BJ (cell line): ENCODE measurements around the gene SKIL. TPM values are rescaled to one million over a fixed set of nuclear protein-coding genes. Genes with fewer than 3 reads are reported as not detected.

Experiments used
- CTCF ChIA-PET: fragments of 350-600 bp; formaldehyde crosslinking; extraction: SDS; loops from one replicate; lab custom pipeline; 2021; ENCODE audit warnings: antibody characterized with exemption, inconsistent platforms; lab: Yijun Ruan, JAX
- POLR2A ChIA-PET: fragments of 300-600 bp; sonication (Branson Sonifier 250); formaldehyde crosslinking; extraction: SDS; loops from one replicate; lab custom pipeline; 2021; ENCODE audit warnings: antibody characterized with exemption; lab: Charles Lee
- DNase-seq: peaks from one replicate; pipeline ENCODE4 v3.0.0-alpha.2; 2011; ENCODE audit warnings: low read depth
- H3K27me3 ChIP-seq: 2 replicates; pipeline ENCODE4 v1.6.0; 2011; ENCODE audit warnings: low read length; ENCODE audit not compliant: control insufficient read depth, insufficient read depth
- H3K36me3 ChIP-seq: 2 replicates; pipeline ENCODE4 v1.5.1; 2011; ENCODE audit warnings: low read length; ENCODE audit not compliant: control insufficient read depth, insufficient read depth
- H3K4me3 ChIP-seq: 2 replicates; pipeline ENCODE4 v1.5.1; 2011; ENCODE audit warnings: low read depth, mild to moderate bottlenecking, control low read depth, low read length
- CTCF ChIP-seq: IDR thresholded peaks from 2 replicates; pipeline ENCODE4 v1.5.1; 2011; ENCODE audit warnings: low read depth, mild to moderate bottlenecking, control low read depth, inconsistent platforms, low read length, moderate library complexity; ENCODE audit not compliant: insufficient read depth
- polyA minus RNA-seq: library from RNA; depleted of rRNA, polyadenylated mRNA; stranded (reverse); fragments of >200 nt; gene quantifications from 2 replicates; pipeline ENCODE4 v1.2.3, GENCODE V29; 2011; rRNA and poly(A)+ RNA removed
- polyA plus RNA-seq: library from polyadenylated mRNA; depleted of rRNA; stranded (reverse); fragments of >200 nt; gene quantifications from 2 replicates; pipeline ENCODE4 v1.2.3, GENCODE V29; 2011; rRNA removed

SKIL gene
- polyA plus RNA-seq (9.7 and 18.1 TPM in 2 replicates), polyA minus RNA-seq (33.0 and 35.2 TPM in 2 replicates)

DNA sequence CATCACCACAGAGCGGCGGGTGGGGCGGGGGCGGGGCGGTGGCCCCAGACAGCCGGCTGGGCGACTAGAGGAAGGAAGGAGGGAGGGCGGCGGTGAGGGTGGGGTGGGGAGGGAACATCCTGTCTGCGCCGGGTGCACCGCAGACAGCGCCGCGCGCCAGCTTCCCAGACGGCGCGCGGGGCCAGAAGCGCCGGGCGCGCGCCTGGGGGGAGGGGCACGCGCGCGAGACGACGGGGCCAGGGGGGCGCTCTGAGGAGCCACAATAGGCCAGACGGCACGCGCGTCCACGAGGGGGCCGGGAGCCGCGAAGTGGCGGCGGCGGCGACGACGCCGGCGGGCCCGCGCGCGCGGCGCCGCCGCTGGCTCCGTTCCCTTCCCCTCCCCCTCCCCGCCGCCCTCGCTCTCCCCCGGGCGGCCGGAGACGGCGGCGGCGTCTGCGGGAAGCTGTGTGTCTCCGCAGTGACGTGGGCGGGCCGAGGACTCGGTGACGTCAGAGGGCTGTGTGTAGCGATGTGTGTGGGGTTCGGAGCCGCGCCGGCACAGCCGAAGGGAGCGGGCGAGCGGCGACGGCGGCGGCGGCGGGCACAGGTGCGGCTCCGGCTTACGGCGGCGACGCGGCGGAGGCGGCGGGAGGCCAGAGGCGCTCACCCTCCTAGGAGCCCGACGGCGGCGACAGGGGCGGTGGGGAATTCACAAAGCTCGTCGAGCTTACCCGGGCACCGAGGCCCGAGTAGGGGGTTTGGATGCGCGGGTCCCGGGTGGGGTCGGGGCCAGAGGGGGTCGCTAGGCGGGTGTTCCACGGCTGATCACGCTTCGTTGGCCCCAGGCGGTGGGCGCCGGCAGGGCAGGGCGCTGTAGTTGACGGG is at the start of gene SKIL:
TSS of gene SKIL (plus strand) at position 540 of the 866 bp plus-strand sequence. CDS start 2,617 bp downstream, outside the sequence.
- ChIA-PET CTCF (interaction anchor here (0.6 to 1.4 kb wide), 6 partner anchors 12 to 512 kb away, joined by 3 to 5 read pairs (median 4); no protein-coding TSS in a partner anchor), POLR2A (interaction anchor here (0.5 to 0.6 kb wide), 3 partner anchors 11 to 177 kb away, joined by 4 to 5 read pairs (median 5); no protein-coding TSS in a partner anchor)

DNA sequence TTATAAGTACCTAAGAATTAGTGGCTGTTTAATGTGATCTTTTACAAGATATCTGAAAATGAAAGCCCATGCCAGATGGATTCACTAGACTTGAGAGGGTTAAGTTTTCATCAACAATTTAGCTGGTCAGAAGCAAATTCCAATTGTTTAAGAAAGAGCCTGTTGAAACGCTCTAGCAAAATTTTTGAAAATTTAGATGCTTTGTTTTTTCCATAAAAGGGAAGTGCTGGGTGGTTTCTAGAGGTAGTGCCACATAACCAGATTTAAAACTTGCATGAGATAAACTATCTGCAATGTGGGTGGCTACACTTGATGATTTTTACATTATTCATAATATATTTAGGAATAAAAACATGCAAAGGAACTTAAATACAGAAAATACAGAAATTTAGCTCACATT is 48.5 kb upstream of the SKIL start:
- Histone ChIP-seq H3K27me3 (no peaks in the 10 kb centered on the region), H3K4me3 (no peak overlapping the region), H3K36me3 (no peaks in the 10 kb centered on the region)
- POLR2A ChIA-PET = no interaction called here
- no peak for TF ChIP-seq CTCF
- DNase-seq = no peak
- CTCF ChIA-PET = interaction anchor here (0.9 to 4.1 kb wide), 8 partner anchors 19 to 539 kb away, joined by 3 to 24 read pairs (median 8); no protein-coding TSS in a partner anchor

More for the DNA sequence above, at the start of gene SKIL:
- H3K36me3 ChIP-seq = no peaks in the 10 kb centered on the region
- DNase-seq = peak; percentile 50
- H3K27me3 ChIP-seq = no peaks in the 10 kb centered on the region
- TF ChIP-seq CTCF = peak; percentile 35; the same call in 1 of the 2 replicates
- peak within 1 kb of the TSS; percentile 94 for H3K4me3 ChIP-seq

DNA sequence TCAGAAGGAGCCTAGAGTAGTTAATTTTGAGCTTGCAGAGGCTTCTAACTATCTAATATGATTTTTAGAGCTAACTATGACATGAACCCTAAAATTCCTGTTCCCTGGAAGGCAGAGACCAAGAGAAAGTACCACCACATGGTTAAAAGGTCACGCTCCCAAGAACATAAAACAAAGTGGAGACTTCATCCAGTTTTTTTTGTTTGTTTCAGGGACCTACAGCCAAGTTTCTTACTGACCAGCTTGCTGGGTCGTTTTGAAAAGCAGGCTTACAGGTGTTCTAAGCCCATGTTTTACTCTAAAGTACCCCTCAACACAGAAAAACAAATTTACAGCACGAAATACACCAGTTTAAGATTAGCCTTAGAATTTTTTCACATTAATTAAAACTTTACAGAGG is 39.6 kb upstream of the SKIL start:
- Histone ChIP-seq H3K4me3 (no peak overlapping the region), H3K36me3 (no peaks in the 10 kb centered on the region), H3K27me3 (no peaks in the 10 kb centered on the region)
- ChIA-PET POLR2A (no interaction called here), CTCF (interaction anchor here (0.6 to 1.2 kb wide), 2 partner anchors 8 to 93 kb away, joined by 3 to 8 read pairs; no protein-coding TSS in a partner anchor)
- DNase-seq = no peak
- TF ChIP-seq CTCF = no peak

DNA sequence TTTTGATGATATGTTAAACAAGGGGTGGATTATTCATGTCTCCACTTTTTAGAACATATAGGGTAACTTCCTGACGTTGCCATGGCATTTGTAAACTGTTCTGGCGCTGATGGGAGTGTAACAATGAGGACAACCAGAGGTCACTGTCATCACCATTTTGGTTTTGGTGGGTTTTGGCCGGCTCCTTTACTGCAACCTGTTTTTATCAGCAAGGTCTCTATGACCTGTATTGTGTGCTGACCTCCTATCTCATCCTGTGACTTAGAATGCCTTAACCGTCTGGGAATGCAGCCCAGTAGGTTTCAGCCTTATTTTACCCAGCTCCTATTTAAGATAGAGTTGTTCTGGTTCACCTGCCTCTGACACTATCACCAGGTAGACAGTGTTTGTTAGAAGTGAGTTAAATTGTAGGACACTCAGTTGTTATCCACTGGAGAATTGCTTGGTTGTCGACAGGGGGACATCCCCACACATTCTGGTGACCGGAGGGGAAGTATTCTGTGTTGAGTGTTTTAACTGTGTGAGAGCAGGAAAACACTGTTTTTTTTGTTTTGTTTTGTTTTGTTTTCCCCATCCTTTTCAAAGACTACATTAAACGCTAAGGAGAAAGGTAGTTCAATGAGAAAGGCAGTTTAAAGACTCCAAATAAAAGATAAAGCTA is 36.9 kb upstream of the SKIL start:
- H3K27me3 ChIP-seq = no peaks in the 10 kb centered on the region
- ChIA-PET POLR2A (no interaction called here), CTCF (interaction anchor here (0.7 kb wide), 1 partner anchor 49 kb away, joined by 3 read pairs; no protein-coding TSS in a partner anchor)
- H3K4me3 ChIP-seq = no peak overlapping the region
- no peak for DNase-seq
- H3K36me3 ChIP-seq = no peaks in the 10 kb centered on the region
- TF ChIP-seq CTCF = no peak
